ENCODE data around the gene AUTS2.

The AUTS2 gene

DNA sequence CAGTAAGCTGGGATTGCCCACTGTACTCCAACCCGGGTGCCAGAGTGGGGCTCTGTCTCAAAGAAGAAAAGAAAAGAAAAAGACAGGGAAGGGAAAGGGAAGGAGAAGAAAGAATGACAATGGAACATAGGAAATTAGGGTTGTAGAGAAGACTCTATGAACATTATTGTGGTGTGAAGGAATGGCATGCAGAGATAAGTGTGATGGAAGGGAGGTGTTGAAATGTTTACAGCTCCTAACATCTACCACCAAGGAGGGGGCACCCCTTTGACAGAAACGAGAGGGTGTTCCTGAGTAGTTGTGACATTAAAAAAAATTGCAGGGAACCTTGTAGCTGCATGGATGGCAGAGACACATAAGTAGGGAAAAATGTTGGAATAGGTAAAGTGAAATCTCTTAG, 27.5 kb downstream of the AUTS2 start:
- no peak for DNase-seq

DNA sequence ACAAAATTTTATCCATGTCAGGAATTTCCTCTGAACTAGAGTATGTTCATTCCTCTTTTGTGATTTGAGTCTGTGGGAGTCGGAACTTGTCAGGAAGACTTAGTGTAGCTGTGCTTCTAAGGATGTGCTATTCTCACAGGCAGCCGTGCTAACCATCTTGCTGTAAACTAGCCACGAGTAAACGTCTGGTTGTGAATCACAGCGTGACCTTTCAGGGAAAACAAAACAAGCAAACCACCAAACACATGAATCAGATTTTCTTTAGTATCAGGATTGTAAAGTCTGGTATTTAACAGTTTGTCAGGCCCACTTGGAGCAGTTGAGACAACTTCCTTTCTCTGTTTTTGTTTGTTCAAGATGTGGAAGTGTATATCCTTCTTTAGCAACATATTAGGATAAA, 32.0 kb downstream of the AUTS2 start:
- no peak for DNase-seq

DNA sequence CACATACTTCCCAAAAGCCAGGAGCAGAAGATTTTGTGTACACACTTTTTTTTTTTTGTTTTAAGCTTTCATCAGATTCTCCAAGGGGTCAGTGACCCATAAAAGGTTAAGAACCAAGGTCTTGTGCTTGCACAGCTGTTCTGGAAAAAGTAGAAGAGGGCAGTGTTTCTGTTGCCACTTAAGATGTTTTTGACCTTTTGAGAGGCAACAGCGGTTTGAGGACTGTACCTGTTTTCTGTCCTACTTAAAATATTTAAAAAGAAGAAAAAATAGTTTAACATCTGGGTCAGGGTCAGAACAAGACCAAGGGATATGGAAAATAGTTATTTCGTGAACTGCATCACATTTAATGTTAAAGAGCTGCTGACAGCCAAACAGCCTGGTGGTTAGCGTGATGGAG, 32.9 kb downstream of the AUTS2 start:
- DNase-seq, result no peak

DNA sequence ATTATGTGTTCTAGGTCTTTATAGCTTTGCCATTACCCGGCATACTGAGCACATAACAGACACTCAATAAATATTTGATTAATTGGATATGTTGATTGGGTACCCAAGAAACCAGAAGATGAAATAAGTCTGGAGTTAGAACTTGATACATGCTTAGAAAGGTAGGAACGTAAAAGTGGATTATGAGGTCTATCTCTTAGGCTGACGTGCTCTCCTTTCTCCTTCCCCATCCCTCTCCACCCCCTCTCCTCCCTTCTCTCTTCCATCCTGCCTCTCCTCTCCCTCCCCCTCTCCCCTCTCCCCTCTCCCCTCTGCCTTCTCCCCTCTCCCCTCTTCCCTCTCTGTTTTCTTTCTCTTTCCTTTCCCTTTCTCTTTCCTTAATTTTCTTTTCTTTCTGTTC, 34.0 kb downstream of the AUTS2 start:
- DNase-seq, result no peak

DNA sequence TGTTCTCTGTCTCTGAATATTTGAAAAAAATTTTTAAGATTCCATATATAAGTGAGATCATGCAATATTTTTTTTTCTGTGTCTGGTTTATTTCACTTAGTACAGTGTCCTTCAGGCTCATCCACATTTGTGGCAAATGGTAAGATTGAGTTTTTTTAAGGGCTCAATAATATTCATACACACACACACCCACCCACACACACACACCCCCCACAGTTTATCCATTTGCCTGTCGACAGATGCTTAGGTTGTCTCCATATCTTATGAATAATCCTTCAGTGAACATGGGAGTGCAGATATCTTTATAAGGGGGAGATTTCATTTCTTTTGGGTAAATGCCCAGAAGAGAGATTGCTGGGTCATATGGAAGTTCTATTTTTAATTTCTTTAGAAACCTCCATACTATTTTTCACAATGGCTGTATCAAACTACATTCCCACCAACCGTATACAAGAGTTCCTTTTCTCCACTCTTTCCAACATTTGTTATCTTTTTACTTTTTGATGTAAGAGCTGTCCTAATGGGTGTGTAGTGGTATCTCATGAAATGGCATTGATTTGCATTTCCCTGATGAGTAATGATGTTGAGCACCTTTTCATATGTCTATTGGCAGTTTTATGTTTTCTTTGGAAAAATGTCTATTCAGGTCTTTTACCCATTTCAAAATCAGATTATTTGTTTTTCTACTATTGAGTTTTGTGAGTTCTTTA, 35.0 kb downstream of the AUTS2 start:
- DNase-seq, result no peak

DNA sequence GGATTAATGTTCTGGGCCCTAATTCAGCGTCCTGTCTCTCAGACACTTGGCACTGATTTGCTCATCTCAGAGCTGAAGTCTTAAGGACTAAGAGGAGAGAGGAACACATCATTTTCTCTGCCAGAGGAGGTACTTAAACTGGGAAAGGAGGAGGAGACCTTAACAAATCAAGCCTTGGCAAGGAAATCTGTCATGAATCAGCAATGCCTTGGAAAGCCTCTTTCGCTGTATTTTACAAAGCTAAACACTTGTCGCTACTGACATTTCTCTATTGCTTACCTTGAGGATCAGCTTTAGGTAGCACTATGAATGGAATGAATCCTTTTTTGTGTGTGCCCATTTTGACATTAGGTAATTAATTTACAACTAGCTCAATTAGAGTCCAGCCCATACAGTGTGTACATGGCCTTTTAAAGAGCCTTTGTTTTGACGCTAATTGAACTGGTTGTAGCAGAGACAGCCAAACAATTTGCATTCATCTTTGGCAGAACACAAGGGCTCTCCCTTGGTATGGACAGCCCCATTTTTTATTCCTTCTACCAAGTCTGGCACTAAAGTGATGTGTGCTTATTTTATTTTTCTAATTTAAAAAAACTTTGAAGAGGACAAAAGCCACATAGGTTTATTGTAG, 37.4 kb downstream of the AUTS2 start:
- DNase-seq, result no peak

DNA sequence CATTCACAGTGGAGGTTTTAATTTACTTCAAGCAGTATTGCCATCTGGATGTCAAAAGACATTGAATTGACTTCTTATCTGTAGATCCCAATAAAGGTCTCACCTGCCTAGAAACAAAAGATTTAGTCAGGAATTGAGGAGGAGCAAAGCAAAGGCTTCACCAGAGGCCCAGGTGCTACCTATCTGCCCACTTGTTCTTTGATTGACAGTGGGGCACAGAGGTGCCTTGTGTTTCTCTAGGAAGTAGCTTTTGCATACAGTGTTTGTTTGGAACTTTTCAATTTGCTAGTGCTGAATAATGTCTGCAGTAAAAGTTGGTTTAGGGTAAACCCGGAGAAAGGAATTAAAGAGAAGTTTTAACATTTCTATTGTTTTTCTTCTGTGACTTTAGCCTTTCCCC, 40.4 kb downstream of the AUTS2 start:
- DNase-seq, result no peak

DNA sequence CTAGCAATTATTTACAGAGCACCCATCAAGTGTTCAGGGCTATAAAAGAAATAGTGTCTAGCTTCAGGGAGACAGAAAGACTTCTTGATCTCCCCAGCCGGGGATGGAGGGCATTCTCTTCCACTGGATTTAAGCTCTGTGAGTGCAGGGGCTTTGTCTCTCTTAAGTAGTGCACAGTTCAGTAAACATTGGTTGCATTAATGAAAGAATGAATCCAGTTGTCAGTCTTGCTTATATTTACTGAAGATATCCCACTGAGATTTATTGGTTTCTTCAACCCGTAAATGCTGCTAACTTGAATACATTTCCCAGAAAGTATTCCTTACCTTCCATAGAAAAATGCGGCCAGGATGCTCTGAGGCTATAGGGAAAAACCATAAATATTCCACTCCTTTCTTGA, 41.9 kb downstream of the AUTS2 start:
- DNase-seq, result no peak

DNA sequence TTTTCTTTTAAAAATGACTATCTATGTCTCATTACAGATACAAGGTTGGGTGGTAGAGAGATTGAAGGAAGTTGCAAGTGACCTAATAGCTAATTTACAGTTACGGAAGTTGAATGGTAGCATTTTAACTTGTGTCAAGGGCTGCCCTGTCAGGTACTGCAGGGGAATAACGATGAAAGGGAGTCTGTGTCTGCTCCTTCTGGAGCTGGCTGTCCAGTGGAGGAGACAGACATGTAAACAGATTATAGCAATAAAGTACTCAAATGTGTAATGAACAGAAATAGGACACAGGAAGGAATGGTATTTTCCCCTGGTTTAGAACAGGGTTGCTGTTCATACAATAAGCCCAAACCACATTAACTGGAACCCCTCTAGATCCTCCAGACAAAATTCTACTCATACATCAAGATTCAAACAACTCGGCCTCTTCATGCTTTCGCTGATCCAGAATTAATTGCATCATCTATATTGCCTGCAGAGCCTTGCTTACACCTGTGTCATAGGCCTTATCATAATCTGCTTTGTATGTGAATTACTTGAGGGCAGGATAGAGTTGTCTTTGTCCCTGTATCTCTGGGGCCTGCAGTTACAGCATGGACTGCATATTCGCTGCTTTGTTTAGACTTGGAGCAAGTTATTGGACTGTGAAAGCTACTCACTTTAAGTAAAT, 42.8 kb downstream of the AUTS2 start:
- DNase-seq, result no peak

DNA sequence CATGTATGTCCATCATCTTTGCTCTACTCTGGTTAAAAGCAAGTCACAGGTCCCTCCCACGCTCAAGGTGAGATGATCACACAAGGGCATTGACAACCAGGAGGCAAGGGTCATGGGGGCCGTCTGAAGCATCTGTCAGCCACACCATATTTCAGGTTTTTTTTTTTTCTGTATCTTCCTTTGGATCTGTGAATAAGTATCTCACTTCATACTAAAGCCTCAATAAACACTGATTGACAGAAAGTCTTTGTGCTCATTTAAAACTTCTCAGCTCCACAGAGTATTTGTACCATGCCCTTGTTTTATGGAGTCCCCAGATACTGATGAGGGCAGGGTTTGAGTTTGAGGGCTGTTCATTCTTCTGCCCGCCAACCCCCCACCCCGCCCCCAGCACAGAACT, 45.0 kb downstream of the AUTS2 start:
- no peak for DNase-seq

DNA sequence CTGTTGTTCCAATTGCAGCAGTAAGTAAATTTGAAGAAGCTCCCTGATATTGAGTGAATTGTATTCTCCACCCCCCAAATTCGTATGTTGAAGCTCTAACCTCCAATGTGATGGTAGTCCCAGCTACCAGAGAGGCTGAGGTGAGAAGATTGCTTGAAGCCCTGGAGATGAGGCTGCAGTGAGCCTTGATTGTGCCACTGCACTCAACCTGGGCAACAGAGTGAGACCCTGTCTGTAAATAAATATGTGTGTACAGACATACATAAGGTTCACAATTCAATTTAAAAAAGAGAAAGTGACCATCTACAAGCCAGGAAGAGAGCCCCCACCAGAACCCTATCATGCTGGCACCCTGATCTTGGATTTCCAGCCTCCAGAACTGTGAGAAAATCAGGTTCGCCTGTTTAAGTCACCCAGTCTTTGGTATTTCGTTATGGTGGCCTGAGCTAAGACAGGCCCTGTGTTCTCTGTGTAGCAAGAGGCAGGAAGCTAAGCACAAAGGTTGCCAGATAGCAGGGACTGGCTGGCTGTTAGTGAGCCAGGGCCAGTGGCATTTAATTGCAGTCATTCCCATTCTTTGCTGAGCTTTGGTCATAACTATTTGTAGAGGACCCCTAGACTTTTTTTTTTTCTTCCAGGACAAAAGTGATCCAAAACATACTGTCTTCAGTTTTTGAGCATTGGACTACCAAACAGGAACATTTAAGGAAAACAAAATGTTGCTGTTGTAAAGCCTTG, 45.6 kb downstream of the AUTS2 start:
- no peak for DNase-seq

DNA sequence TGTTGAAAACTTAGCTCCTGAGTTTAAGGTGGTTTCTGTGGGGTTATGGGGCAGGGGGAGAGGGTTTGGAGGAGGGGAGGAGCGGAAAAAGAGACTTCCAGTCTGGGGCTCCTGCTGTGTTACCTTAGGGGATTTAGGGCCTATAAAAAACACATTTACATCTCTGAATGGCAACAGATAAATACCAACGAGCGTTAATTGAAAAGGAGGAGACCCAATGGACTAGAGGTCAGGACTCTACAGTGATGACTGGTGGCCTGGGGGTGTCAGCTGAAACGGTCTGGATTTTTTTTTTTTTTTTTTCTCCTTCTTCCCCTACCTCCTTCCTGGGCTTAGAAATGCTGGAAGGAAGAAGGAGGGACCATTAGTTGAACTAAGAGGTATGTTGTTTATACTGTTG, 47.4 kb downstream of the AUTS2 start:
- no peak for DNase-seq

DNA sequence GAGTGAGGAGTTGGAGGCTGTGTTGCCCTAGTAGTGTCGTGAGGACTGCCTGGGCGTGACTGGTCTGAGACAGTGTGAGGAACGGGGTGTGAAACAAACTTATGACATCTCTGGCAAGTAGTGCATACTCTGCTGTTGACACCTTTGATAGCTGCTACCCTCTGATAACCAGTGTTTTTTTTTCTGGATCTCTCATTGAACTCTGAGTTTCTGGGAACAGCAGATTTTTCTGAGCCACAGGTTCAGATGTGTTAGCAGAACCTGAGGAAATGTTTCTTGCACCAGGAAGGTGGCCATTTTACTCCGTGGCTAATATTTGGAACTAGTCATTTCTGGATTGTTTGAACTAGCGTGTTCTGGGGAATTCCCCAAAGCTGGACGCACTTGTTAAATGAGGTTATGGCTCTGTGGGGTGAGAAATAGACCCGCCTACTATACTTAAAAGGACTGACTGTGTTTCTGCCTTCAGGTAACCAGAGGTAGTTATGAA, 52.9 kb downstream of the AUTS2 start:
- no peak for DNase-seq

DNA sequence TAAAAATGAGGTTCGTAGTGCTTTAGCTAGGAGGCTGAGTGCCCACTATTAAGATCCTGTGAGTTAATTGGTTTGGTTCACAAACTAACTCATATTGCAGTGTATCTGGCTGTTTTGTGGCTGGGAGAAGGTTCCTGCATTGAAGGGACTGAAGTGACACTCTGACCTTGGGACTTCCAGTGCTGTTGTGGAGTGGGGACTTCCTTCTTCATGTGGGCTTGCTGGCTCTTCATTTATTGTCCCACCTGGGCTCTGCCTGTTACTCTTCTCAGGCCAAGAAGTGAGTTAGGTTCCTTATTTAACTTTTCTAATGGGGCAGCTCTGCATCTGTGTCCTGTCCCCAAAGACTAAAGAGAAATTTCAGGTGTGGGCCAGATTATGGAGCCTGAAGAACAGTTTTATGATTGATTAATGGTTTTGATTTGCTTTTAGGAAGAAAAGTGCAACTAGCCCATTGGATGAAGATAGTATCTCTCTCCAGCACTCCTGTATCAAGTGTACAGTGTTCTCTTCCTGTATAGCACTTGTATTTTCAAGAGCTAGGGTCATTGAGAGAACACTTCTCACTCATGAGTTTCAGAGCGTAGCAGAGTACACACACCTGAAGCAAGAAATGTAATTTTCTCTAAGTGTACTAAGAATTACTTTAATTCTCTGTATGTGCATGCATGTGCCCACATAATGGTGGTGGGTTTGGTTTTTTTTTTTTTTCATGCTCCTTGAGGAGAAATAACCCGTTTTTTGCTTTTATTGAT, 54.8 kb downstream of the AUTS2 start:
- DNase-seq, result no peak

DNA sequence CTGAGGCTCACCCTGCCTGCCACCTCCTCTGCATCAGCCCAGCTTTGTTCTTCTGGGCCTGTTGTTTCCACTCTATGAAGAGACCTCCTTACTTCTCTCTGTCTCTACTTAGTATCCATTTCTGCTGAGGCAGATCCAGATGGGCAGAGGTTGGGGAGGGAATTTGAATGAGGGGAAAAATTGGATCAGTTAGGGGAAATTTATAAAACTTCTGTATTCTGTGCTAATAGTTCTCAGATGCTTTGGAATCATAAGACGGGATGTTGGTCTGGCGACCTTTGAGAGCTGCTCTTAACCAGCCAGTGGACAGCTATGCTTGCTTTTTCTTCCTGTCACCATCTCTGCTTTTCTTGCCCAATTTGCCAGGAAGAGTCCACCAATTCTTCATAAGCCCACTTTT, 55.5 kb downstream of the AUTS2 start:
- no peak for DNase-seq

DNA sequence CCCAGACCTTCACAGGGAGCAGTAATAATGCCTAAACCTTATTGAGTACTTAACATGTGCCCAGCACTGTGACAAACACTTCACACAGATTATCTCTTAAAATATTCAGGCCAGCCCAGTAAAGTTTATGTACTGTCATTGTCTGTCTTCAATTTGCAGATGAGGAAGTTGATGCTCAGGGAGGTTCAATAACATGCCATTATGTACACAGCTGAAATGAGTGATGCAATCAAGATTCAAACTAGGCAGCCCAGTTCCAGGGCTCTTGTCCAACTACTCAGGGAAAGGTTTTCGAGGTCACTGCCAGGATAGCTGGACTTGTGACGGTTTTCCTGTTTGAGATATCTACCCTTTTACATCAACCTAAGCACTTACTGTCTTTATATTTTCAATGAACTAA, 56.1 kb downstream of the AUTS2 start:
- DNase-seq, result peak; percentile 60

DNA sequence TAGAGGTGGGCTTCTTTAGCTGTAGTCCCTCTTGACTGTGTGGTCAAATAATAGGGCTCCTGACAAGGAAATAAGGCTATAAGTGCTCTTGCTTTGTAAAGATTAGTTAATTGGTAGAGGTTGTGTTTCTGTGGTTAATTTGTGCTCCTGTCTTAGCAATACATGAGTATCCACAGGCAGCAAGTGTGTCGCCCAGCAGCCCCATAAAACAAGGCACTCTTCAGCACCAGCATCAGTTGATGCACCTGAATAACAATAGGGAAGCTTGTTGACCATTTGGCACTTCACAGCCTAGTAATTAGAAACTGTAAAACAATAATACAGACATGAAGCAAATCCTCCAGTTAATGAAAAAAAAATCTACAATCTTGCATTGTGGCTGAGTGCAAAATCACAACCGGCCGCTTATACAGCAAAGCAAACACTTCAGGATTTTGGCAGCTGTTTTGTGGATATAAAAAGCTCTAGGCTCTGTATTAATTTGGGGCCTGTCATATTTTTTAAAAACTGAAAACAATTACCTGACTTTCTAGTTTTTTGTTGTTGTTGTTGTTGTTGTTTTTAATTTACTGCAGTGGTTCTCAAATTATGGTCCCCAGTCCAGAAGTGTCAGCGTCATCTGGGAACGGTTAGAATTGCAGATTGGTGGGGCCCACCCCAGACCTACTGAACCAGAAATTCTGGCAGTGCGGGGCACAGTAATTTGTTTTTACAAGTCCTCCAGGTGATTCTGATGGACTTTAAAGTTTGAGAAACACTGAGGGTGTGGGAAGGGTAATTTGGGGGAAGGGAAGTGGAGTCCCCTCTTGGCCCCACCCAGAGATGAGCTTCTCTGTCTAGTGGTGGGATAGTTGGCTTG, 56.8 kb downstream of the AUTS2 start:
- peak; percentile 74 for DNase-seq

DNA sequence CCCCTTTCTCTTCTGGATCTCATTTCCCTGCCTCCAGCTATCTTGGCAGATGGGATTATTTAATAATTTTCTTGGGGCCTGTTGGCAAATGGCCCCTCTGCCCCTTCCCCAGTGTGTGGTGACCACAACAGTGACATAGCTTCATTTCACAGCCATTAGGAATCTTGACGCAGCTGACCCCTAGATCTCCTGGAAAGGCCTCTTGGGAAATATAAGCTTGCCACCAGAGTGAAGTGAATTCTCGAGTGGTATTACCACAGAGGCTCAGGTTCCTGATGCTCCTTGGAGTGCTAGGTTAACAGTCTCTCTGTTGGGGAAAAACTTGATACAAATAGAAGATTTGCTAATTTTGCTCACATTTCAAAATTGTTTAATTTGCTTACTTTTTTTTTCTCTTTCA, 57.8 kb downstream of the AUTS2 start:
- DNase-seq, result no peak

DNA sequence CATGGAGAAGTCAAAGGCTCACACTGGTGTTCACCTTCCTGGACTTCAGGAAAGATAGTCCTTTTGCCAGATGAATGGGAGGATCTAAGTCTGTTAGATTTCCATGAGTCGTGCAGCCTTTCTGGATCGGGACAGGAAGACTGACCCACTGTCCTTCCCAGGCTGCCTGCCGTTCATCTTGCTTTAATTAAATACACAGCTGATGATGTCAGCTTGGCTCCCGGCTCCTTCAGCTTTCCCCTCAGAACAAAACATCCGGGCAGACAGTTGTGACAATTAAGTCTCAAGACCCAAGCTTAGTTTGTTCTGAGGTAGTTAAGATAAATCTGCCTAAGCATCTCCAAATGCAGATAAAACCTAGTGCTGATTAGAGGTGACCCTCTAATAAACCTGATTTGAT, 58.6 kb downstream of the AUTS2 start:
- no peak for DNase-seq

DNA sequence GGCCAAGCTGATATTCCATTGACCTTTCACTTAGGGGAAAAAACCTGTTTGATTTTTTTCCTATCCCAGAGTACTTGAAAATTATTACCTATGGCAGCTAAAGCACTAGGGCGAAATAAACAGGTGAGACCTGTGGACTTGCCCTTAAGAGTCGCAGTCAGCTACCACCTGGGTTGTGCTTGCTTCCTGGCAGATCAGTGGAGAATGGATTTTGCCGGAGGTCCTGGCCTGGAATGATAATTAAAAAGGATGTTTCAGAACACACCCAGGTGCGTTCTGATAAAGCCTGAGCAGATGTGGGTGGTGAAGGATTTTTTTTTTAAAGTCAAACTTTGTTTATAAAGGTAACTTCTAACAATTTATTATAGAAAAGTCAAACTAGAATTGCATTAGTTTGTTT, 59.1 kb downstream of the AUTS2 start:
- DNase-seq, result no peak

DNA sequence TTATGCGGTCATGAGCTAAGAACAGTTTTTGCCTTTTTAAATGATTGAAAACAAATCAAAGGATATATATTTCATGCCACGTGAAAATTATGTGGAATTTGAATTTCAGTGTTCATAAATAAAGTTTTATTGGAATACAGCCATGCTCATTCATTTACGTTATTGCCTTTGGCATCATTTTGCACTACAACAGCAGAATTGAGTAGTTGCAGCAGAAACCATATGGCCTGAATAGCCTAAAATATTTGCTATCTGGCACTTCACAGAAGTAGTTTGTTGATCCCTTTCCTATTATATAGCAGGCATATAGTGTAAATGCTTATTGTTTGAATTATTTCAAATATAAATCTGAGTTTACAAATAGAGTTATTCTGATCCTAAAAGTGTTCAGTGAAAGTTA, 59.7 kb downstream of the AUTS2 start:
- no peak for DNase-seq

DNA sequence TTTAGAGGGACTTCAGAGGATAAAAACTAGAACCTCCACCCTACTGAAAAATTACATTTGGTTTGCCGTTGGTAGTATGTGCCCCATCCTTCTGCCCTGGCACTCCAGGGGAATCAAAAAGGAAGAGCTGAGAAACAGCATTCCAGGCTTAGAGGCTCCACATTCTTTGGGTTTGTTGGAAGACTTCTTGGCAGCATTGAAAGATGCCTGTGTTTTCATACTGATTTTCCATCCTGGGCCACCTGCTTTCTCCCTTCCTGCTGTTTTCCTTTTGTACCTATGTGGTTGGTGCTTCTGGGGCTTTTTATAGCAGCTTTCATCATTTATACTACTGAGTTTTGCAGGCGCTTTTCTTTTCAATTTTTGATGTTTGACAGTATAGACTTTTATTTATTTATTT, 61.7 kb downstream of the AUTS2 start:
- no peak for DNase-seq
